ENCODE measurements around the gene POLR3A.

The POLR3A gene

DNA sequence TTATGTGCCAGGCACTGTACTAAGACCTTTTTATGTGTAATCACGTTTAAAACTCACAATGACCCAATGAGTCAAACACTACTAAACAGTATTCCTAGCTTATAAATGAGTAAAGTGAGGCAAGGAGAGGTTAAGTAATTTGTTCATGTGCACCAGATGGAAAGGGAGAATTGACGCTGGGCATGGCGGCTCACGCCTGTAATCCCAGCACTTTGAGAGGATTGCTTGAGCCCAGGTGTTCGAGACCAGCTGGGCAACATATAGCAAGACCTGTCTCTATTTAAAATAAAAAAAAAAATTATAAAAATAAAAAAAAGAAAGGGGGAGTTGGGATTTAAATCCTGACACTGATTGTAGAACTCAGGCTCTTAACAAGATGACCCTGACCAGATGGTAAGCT lies 56.0 kb downstream of the POLR3A start:
- no peak overlapping the region for H3K4me3 ChIP-seq (replicated peaks; ENCODE audit: low read depth, low read length)
- DNase-seq (ENCODE audit: extremely low read depth, low read depth): no peak
- TF ChIP-seq, protein P1, sequence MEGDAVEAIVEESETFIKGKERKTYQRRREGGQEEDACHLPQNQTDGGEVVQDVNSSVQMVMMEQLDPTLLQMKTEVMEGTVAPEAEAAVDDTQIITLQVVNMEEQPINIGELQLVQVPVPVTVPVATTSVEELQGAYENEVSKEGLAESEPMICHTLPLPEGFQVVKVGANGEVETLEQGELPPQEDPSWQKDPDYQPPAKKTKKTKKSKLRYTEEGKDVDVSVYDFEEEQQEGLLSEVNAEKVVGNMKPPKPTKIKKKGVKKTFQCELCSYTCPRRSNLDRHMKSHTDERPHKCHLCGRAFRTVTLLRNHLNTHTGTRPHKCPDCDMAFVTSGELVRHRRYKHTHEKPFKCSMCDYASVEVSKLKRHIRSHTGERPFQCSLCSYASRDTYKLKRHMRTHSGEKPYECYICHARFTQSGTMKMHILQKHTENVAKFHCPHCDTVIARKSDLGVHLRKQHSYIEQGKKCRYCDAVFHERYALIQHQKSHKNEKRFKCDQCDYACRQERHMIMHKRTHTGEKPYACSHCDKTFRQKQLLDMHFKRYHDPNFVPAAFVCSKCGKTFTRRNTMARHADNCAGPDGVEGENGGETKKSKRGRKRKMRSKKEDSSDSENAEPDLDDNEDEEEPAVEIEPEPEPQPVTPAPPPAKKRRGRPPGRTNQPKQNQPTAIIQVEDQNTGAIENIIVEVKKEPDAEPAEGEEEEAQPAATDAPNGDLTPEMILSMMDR (IDR thresholded peaks at IDR 0.05; ENCODE audit: low read depth, low read length, missing control alignments): no peak

DNA sequence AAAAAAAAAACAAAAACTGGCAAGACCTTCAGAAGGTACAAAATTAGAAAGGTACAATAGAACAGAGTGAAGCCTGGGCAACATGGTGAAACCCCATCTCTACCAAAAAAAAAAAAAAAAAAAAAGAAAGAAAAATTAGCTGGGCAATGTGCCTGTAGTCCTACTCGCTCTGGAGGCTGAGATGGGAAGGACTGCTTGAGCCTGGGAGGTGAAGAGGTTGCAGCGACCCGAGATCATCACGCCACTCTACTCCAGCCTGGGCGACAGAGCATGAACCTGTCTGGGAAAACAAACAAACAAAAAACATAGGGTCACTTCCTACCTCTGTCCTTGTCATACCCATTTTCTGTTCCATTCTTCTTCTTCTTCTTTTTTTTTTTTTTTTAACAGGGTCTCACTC lies 57.2 kb downstream of the POLR3A start:
- TF ChIP-seq, protein P1 (IDR thresholded peaks at IDR 0.05; ENCODE audit: low read depth, low read length, missing control alignments): no peak
- no peak for DNase-seq (ENCODE audit: extremely low read depth, low read depth)
- H3K4me3 ChIP-seq (replicated peaks; ENCODE audit: low read depth, low read length): no peak overlapping the region

DNA sequence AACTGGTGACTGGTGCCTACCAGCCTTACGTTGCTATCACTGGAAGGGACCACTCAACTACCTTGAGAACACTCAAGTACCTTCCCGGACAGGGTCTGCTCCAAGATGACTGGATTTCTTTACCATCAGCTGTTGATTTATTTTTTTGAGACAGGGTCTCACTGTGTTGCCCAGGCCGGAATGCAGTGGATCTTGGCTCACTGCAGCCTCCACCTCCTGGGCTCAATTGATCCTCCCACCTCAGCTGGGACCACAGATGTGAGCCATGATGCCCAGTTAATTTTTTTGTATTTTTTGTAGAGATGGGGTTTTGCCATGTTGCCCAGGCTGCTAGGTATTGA lies 57.5 kb downstream of the POLR3A start:
- no peak for DNase-seq (ENCODE audit: extremely low read depth, low read depth)
- no peak overlapping the region for H3K4me3 ChIP-seq (replicated peaks; ENCODE audit: low read depth, low read length)
- TF ChIP-seq, protein P1 (IDR thresholded peaks at IDR 0.05; ENCODE audit: low read depth, low read length, missing control alignments): no peak

DNA sequence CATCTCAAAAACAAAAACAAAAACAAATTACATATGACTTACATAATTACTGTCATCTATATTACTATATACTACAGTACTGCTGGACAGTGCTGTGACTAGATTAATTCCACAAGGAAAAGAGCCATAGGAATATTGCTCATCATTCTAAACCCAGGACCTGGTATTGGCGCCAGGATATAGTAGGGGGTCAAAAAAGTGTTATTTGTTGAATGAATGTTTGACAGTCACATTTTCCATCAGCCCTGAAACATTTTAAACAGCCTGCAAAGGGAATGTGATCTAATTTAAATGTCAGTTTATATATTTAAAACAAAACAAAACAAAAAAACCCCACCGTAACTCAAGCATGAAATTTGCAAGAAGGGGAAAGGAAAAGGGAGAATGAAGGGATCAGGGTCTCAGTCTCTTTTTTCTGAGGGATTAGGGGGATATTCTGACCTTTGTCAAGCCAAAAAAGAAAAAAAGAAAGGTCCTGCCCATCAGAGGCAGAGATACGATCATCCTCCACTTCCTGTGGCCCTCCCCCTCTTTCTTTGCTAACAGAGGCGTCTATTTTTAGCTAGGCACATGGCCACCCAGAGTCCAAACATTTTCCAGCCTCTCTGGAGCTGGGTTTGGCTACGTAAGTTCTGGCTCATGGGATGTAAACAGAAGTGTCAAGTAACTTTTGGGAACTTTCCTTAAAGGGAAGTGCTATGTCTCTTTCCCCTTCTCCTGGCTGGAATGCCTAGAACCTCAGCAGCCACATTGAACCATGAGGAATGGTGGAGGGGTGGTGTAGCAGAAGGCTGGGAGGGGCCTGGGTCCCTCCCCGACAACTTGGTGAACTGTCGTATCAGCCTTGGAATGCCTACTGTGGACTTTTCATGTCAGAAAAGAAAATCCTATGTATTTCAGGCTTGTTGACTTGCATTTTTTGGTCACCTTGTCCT lies 58.2 kb downstream of the POLR3A start:
- no peak overlapping the region for H3K4me3 ChIP-seq (replicated peaks; ENCODE audit: low read depth, low read length)
- DNase-seq (ENCODE audit: extremely low read depth, low read depth): peak; percentile 98
- TF ChIP-seq, protein P1 (IDR thresholded peaks at IDR 0.05; ENCODE audit: low read depth, low read length, missing control alignments): no peak

DNA sequence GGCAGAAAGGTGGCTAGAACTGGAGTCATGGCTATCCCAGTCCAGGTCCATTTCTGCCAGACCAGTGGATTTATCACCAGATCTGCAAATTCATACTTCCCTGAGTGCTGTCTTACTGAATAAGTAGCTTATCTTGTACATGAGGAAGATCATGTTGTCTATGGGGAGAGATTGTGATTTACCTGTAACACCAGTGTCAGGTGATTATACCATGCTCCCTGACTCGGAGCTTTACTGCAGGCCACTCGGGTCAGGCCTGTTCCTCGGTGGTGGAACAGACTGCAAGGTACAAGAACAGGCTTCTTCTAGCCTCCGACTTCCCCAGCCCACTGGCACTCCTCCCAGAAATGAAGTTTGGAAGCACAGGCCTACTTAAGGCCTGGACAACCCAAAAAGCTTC lies 60.2 kb downstream of the POLR3A start:
- TF ChIP-seq, protein P1 (IDR thresholded peaks at IDR 0.05; ENCODE audit: low read depth, low read length, missing control alignments): no peak
- H3K4me3 ChIP-seq (replicated peaks; ENCODE audit: low read depth, low read length): no peak overlapping the region
- DNase-seq (ENCODE audit: extremely low read depth, low read depth): no peak

DNA sequence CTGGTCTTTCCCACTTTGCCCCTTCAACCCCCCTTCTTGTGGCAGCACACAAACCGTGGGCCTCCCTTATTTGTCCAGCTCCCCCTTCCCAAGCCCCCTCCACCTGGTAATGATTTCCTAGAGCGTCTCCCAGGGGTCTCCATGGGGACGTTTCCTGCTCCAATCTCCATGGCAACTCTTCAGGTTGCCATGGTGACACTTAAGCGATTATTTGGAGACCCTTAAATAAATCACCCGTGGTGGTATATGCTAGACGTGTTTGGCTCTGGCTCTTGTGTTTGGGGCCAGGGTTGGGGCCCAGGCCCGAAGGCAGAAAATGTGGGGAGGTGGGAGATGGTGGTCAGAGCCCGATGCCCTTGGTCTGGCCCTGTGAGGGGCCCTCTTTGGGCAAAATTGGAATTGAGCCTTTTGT lies 61.7 kb downstream of the POLR3A start:
- no peak overlapping the region for H3K4me3 ChIP-seq (replicated peaks; ENCODE audit: low read depth, low read length)
- TF ChIP-seq, protein P1 (IDR thresholded peaks at IDR 0.05; ENCODE audit: low read depth, low read length, missing control alignments): no peak
- DNase-seq (ENCODE audit: extremely low read depth, low read depth): no peak
